Motor neuron (in vitro differentiated cells): ENCODE data around the gene ARHGEF16. TPM values are rescaled to one million over a fixed set of nuclear protein-coding genes. Genes with fewer than 3 reads are reported as not detected.

Experiments used
- ATAC-seq, 8 experiments: fragments of 200-7000 bp; cut with Tn5 transposase; replicated peaks in 6 of 8; 2 replicates each; pipeline ENCODE4 v1.8.0; 2021; ENCODE audit warnings: mild to moderate bottlenecking in 8 of 8, moderate library complexity in 8 of 8
- H3K27ac ChIP-seq, 2 donors: fragments of 250-450 bp; sonication (Bioruptor Pico); 2 replicates each; pipeline ENCODE4 v1.9.0; 2021; ENCODE audit warnings: antibody characterized with exemption in 2 of 2, mild to moderate bottlenecking in 2 of 2, moderate library complexity in 1 of 2
- H3K4me1 ChIP-seq, 2 donors: fragments of 250-450 bp; sonication (Bioruptor Pico); replicated peaks in 1 of 2; 2 replicates each; pipeline ENCODE4 v1.6.1; 2021; ENCODE audit warnings: antibody characterized with exemption in 2 of 2, mild to moderate bottlenecking in 2 of 2, moderate library complexity in 1 of 2
- H3K4me3 ChIP-seq, 5 donors: fragments of 250-450 bp; sonication (Bioruptor Pico); 2 replicates each; pipeline ENCODE4 v1.9.0; 2021; ENCODE audit warnings: antibody characterized with exemption in 5 of 5, mild to moderate bottlenecking in 5 of 5, moderate library complexity in 4 of 5
- WGBS, 10 experiments: fragments of 450-650 bp; shearing (Covaris generic); methylation state at CpG; one replicate each; pipeline ENCODE4 v1.0.0; 2022; 5-methylcytosine and 5-hydroxymethylcytosine counted together
- in situ Hi-C, 9 experiments: fragments of 400-800 bp; cut with MboI; loops; one replicate each; pipeline ENCODE4 v1.15.0; 2021; ENCODE audit warnings: low sequenced_read_pairs in 9 of 9, low pct_unique_long_range_greater_than_20kb in 2 of 9; ENCODE audit not compliant: unreplicated experiment in 9 of 9
- total RNA-seq, 8 experiments: library from RNA; unstranded; fragments of 300-600 nt; gene quantifications; 2 replicates each; pipeline versions ENCODE4 v1.2.3 to v1.2.4, GENCODE V29; 2022

ARHGEF16 gene
- total RNA-seq = 1 to 10 TPM in 5 of 8 experiments, under 1 TPM in 3; 0.41 to 4.9 (median 1.1) TPM

DNA sequence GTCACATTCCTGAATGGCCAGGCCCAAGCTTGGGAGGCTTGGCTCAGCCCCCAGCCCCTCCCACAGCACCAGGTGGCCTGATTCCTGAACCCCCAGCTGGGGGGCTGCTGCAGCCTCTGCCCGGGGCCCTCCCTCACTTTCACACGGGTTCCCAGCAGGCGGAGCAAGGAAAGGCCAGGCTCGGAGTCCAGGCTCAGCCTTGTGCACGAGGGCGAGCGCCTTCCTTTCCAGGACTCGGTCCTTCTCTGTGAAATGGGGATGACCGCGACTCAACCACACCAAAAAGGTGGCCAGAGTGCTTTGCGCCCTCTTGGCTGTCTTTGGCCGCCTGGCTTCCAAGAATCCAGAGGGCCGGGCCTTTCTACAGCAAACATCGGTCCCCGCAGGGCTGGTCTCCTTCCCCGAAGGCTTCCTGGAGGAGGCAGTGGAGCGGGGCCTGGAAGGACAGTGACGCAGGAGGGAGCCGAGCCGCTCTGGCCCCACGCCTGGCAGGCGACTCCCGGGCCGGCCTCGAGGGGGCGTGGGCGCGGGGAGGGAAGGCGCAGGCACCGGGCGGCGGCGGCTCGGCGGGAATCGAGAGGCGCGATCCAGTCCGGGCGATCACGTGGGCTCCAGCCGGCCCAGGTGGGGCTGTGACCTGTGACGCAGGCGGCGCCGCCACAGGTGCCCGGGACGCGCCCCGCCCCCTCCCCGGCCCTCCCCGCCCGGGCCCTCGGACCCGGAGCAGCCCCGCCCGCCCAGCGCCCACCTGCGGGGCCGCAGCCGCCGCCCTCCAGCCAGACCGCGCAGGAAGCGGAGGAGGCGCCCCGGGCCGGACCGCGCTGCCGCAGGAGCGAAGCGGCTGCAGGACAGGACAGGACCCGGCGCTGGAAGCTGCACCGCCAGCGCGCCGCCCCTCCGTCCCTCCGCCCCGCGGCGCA lies at the start of gene ARHGEF16:
Gene ARHGEF16 (plus strand): TSS at position 775 of the 920 bp plus-strand sequence. CDS start 8,420 bp downstream, outside the sequence.
- peak within 1 kb of the TSS; percentile 34 to 69 (median 47) for H3K4me3 ChIP-seq
- peak; percentile 74 to 85 (median 77) for ATAC-seq
- H3K27ac ChIP-seq = peak within 1 kb of the TSS in 1 of 2 donors; percentile 34
- in situ Hi-C loops = loop anchor here in 1 of 9 experiments (10.0 kb wide), 1 partner anchor 171 kb away; the partner anchor contains the start of gene TPRG1L
- 38 to 66% (median 49%) methylated on average over 6 to 10 of the region's 84 CpGs; no CpG with 5 or more reads in 7 of the 10 experiments for WGBS, 10 experiments
- peaks cover 11 to 26% of the 10 kb centered on the region in 2 donors for H3K4me1 ChIP-seq

DNA sequence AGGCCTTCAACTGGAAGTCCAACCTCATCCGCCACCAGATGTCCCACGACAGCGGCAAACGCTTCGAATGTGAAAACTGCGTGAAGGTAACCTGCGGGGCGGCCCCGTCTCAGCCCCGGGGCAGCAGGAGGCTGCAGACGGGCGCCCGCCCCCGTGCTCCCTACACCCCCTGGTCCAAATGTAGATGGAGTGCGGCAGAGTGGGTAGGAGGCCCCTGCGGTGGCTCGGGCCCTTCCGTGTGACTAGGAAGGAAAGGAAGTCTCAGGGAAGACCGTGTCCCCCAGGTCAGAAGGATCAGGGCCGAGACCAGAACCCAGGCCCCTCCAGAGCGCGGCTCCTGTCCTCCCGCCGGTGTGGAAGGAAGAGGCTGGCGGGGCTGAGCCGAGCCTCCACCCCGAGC lies 49.7 kb upstream of the ARHGEF16 start:
- no peak overlapping the region for H3K27ac ChIP-seq
- WGBS, 10 experiments = 60 to 100% (median 98%) methylated on average over 1 to 9 of the region's 27 CpGs; no CpG with 5 or more reads in 5 of the 10 experiments
- H3K4me3 ChIP-seq = no peak overlapping the region
- H3K4me1 ChIP-seq = peaks cover 4 to 6% of the 10 kb centered on the region in 2 donors
- in situ Hi-C loops = loop anchor here in 1 of 9 experiments (25.0 kb wide), 1 partner anchor 992 kb away; the partner anchor contains the start of gene PEX10
- no peak for ATAC-seq

DNA sequence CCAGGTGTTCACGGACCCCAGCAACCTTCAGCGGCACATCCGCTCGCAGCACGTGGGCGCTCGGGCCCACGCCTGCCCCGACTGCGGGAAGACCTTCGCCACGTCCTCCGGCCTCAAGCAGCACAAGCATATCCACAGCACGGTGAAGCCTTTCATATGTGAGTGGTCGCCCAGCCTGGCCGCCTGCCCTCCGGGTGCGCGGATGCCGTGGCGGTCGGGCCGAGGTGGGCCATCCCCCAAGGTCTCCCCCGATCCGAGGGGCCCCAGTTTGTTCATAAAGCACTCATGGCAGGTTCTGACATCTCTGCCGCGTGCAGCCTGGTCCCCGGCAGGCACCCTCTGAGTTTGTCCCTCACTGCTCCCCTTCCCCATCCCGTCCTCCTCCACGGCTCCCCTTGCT lies 49.0 kb upstream of the ARHGEF16 start:
- Histone ChIP-seq H3K4me1 (peaks cover 4 to 6% of the 10 kb centered on the region in 2 donors), H3K27ac (no peak overlapping the region), H3K4me3 (no peak overlapping the region)
- in situ Hi-C loops = loop anchor here in 1 of 9 experiments (25.0 kb wide), 1 partner anchor 993 kb away; the partner anchor contains the start of gene PEX10
- WGBS, 10 experiments = 69 to 80% methylated on average over 1 to 13 of the region's 30 CpGs; no CpG with 5 or more reads in 8 of the 10 experiments
- ATAC-seq = no peak

DNA sequence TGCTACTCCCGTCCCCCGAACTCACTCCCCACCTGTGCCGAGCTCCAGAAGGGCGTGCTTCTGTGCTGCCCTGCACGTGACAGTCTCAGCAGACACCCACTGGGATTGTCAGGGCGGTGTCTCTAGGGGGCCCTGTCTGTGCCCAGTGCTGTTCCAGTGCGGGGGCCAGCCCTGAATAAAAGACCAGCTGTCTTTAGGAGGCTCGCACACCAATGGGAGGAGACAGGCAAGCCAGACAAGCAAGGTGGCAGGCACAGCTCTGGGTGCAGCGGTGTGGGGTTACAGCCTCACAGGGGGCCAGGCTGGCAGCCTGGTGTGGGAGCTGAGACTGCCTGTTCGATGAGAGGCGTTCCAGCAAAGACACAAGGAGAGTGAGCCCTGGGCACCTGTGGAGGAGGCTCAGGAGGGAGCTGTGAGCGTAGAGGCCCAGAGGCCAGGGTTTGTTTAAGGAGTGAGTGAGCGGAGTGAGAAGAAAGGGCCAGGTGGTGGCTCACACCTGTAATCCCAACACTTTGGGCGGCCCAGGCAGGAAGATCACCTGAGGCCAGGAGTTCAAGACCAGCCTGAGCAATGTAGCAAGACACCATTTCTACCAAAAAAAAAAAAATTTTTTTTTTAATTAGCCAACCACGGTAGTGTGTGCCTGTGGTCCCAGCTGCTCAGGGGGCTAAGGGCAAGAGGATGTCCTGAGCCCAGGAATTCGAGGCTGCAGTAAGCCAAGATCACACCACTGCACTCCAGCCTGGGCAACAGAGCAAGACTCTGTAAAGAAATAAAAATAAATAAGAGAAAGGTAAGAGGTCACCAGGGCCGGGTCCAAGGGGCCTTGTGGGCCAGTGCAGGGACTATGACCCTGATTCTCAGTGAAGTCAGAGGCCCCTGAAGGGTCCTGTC lies 48.2 kb upstream of the ARHGEF16 start:
- WGBS, 10 experiments = 43 to 100% (median 82%) methylated on average over 1 to 12 of the region's 17 CpGs; no CpG with 5 or more reads in 2 of the 10 experiments
- Histone ChIP-seq H3K27ac (no peak overlapping the region), H3K4me3 (no peak overlapping the region), H3K4me1 (peaks cover 4 to 6% of the 10 kb centered on the region in 2 donors)
- in situ Hi-C loops = loop anchor here in 1 of 9 experiments (25.0 kb wide), 1 partner anchor 994 kb away; the partner anchor contains the start of gene PEX10
- peak in 4 of 8 experiments; percentile 7 to 47 (median 42) for ATAC-seq

DNA sequence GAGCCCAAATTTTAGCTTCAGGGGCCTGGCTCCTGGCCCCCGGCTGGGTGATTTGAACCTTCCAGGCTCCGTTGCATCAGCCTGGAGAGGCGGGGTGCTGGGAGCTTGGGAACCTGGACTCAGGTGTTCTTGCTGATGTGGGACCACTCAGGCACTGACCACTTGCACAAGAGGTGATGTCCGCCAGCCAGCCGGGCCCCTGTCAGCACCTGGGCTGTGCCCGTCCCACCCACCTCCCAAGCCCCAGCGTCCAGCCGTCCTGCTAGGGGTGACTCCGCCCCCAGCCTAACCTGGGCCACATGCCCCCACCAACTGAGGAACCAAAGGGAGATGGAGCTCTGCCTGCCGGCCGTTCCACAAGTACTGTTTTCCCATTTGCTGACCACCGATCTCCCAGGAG lies 47.4 kb upstream of the ARHGEF16 start:
- 83 to 100% (median 95%) methylated on average over 1 to 3 of the region's 12 CpGs; no CpG with 5 or more reads in 6 of the 10 experiments for WGBS, 10 experiments
- Histone ChIP-seq H3K4me1 (peaks cover 4 to 5% of the 10 kb centered on the region in 2 donors), H3K27ac (no peak overlapping the region), H3K4me3 (no peak overlapping the region)
- in situ Hi-C loops = loop anchor here in 1 of 9 experiments (25.0 kb wide), 1 partner anchor 995 kb away; the partner anchor contains the start of gene PEX10
- ATAC-seq = no peak

DNA sequence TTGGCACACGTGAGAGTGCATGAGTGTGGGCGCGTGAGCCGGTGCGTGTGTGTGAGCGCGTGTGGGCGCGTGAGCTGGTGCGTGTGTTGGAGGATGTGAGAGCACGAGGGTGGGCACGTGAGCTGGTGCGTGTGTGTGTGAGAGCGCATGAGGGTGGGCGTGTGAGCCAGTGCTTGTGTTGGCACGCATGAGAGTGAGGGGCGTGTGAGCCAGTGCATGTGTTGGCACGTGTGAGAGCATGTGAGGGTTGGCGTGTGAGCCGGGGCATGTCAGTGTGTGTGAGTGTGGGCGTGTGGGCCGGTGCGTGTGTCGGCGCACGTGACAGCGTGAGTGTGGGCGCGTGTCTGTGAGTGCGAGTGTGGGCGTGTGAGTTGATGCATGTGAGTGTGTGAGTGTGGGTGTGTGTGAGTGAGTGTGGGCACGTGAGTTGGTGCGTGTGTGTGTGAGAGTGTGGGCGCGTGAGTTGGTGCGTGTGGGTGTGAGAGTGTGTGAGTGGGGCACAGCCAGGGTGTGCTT lies 45.7 kb upstream of the ARHGEF16 start:
- no peak overlapping the region for H3K4me3 ChIP-seq
- no peak overlapping the region for H3K27ac ChIP-seq
- no peak for ATAC-seq
- no peaks in the 10 kb centered on the region for H3K4me1 ChIP-seq
- in situ Hi-C loops = loop anchor here in 1 of 9 experiments (25.0 kb wide), 1 partner anchor 997 kb away; the partner anchor contains the start of gene PEX10
- 85 to 93% (median 91%) methylated on average over 2 to 24 of the region's 36 CpGs; no CpG with 5 or more reads in 5 of the 10 experiments for WGBS, 10 experiments

DNA sequence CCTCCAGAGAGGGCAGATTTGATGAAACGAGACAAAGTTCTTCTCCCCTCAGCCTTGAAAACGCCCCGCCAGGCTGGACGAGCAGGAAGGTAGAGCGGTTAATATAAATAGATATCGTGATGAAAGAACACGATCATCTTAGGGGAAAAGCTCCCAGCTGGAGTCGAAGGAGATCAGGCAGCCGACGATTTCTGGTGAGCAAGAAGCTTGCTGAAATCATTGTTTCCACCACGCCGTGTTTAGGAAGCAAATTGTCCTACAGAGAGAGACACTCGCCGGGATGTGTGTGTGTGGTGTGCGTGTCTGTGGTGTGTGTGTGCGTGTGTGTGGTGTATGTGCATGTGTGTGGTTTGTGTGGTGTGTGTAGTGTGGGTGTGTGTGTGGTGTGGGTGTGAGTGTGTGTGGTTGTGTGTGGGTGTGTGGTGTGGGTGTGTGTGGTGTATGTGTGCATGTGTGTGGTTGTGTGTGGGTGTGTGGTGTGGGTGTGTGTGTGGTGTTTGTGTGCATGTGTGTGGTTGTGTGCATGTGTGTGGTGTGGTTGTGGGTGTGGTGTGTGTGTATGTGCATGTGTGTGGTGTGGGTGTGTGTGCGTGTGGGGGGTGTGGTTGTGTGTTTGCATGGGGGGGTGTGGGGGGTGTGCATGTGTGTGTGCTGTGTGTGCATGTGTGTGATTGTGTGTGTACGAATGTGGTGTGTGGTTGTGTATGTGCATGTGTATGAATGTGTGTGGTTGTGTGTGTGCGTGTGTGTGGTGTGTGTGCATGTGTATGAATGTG lies 44.9 kb upstream of the ARHGEF16 start:
- Histone ChIP-seq H3K27ac (no peak overlapping the region), H3K4me1 (no peaks in the 10 kb centered on the region), H3K4me3 (no peak overlapping the region)
- in situ Hi-C loops = loop anchor here in 1 of 9 experiments (25.0 kb wide), 1 partner anchor 997 kb away; the partner anchor contains the start of gene PEX10
- no peak for ATAC-seq
- 34 to 87% (median 80%) methylated on average over 3 to 16 of the region's 19 CpGs; no CpG with 5 or more reads in 4 of the 10 experiments for WGBS, 10 experiments

DNA sequence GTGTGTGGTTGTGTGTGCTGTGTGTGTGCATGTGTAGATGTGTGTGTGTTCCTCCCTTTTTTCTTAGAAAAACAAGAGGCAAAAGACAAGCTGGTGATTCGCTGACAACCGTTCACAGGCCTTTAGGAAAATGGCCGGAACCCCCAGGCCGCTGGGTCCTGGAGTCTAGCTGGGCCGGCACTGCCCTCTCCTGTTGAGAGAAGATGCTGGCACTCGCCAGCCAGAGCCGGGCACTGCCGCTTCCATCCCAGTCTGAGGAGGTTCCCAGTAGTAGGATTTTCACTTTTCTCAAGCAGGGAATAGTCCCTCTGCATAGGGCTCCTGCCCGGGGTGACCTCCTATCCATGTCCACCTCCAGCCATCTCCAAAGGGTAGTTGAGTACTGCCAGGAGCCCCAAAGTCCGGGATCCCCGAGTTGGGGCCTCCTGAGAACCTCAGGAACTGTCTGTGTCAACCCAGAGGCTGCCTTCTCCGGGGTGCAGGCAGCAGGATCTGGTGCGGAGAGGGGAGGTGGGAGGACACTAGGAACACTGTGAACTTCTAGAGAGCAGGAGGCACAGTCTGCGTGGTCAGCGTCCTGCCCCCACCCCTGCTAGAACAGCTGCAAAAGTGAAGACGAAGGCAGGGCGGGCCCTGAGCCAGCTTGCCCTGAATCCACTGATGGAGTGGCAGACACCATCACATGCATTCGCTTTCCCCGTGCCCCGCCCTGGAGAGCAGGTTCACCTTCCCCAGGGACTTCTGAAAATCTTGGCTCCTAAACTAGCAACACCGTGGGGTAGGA lies 44.1 kb upstream of the ARHGEF16 start:
- Histone ChIP-seq H3K27ac (no peak overlapping the region), H3K4me3 (no peak overlapping the region), H3K4me1 (no peaks in the 10 kb centered on the region)
- WGBS, 10 experiments = 0 to 75% (median 58%) methylated on average over 1 to 16 of the region's 21 CpGs; no CpG with 5 or more reads in 5 of the 10 experiments
- ATAC-seq = peak in 5 of 8 experiments; percentile 39 to 91 (median 75)
- in situ Hi-C loops = loop anchor here in 1 of 9 experiments (25.0 kb wide), 1 partner anchor 998 kb away; the partner anchor contains the start of gene PEX10

DNA sequence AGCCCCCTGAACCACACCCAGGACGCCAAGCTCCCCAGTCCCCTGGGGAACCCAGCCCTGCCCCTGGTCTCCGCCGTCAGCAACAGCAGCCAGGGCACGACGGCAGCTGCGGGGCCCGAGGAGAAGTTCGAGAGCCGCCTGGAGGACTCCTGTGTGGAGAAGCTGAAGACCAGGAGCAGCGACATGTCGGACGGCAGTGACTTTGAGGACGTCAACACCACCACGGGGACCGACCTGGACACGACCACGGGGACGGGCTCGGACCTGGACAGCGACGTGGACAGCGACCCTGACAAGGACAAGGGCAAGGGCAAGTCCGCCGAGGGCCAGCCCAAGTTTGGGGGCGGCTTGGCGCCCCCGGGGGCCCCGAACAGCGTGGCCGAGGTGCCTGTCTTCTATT lies 42.7 kb upstream of the ARHGEF16 start:
- no peak for ATAC-seq
- WGBS, 10 experiments = 69 to 84% (median 72%) methylated on average over 5 to 16 of the region's 30 CpGs; no CpG with 5 or more reads in 7 of the 10 experiments
- H3K4me3 ChIP-seq = no peak overlapping the region
- peaks cover 0 to 7% of the 10 kb centered on the region in 2 donors for H3K4me1 ChIP-seq
- no peak overlapping the region for H3K27ac ChIP-seq
- in situ Hi-C loops = loop anchor here in 1 of 9 experiments (25.0 kb wide), 1 partner anchor 1000 kb away; the partner anchor contains the start of gene PEX10

DNA sequence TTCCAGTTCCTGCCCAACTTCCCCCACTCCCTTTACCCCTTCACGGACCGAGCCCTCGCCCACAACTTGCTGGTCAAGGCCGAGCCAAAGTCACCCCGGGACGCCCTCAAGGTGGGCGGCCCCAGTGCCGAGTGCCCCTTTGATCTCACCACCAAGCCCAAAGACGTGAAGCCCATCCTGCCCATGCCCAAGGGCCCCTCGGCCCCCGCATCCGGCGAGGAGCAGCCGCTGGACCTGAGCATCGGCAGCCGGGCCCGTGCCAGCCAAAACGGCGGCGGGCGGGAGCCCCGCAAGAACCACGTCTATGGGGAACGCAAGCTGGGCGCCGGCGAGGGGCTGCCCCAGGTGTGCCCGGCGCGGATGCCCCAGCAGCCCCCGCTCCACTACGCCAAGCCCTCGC lies 42.1 kb upstream of the ARHGEF16 start:
- no peak overlapping the region for H3K4me3 ChIP-seq
- 45 to 71% methylated on average over 4 to 13 of the region's 33 CpGs; no CpG with 5 or more reads in 8 of the 10 experiments for WGBS, 10 experiments
- H3K27ac ChIP-seq = no peak overlapping the region
- peaks cover 0 to 7% of the 10 kb centered on the region in 2 donors for H3K4me1 ChIP-seq
- in situ Hi-C loops = loop anchor here in 1 of 9 experiments (25.0 kb wide), 1 partner anchor 1000 kb away; the partner anchor contains the start of gene PEX10
- ATAC-seq = no peak
